BJ (cell line): ENCODE results near the gene PLIN3. TPM values are rescaled to one million over a fixed set of nuclear protein-coding genes. Genes with fewer than 3 reads are reported as not detected.
A peak's percentile ranks its signal among the peaks of the same experiment; 100 is the strongest.
"Not testable (repeated sequence)": the region's sequence is repeated elsewhere in the genome, so short reads cannot be mapped to it uniquely, and the experiment has no call there.

Source experiments
- CTCF ChIA-PET: fragments of 350-600 bp; formaldehyde crosslinking; extraction: SDS; loops from one replicate; lab custom pipeline; 2021; ENCODE audit warnings: antibody characterized with exemption, inconsistent platforms; lab: Yijun Ruan, JAX
- POLR2A ChIA-PET: fragments of 300-600 bp; sonication (Branson Sonifier 250); formaldehyde crosslinking; extraction: SDS; loops from one replicate; lab custom pipeline; 2021; ENCODE audit warnings: antibody characterized with exemption; lab: Charles Lee
- DNase-seq: peaks from one replicate; pipeline ENCODE4 v3.0.0-alpha.2; 2011; ENCODE audit warnings: low read depth
- H3K27me3 ChIP-seq: 2 replicates; pipeline ENCODE4 v1.6.0; 2011; ENCODE audit warnings: low read length; ENCODE audit not compliant: control insufficient read depth, insufficient read depth
- H3K36me3 ChIP-seq: 2 replicates; pipeline ENCODE4 v1.5.1; 2011; ENCODE audit warnings: low read length; ENCODE audit not compliant: control insufficient read depth, insufficient read depth
- H3K4me3 ChIP-seq: 2 replicates; pipeline ENCODE4 v1.5.1; 2011; ENCODE audit warnings: low read depth, mild to moderate bottlenecking, control low read depth, low read length
- CTCF ChIP-seq: IDR thresholded peaks from 2 replicates; pipeline ENCODE4 v1.5.1; 2011; ENCODE audit warnings: low read depth, mild to moderate bottlenecking, control low read depth, inconsistent platforms, low read length, moderate library complexity; ENCODE audit not compliant: insufficient read depth
- polyA plus RNA-seq: library from polyadenylated mRNA; depleted of rRNA; stranded (reverse); fragments of >200 nt; gene quantifications from 2 replicates; pipeline ENCODE4 v1.2.3, GENCODE V29; 2011

Gene PLIN3
- polyA plus RNA-seq, 1 experiment: 211 TPM

- ChIA-PET POLR2A (no interaction called here), CTCF (interaction anchor here (0.6 to 1.6 kb wide), 3 partner anchors 26 to 104 kb away, joined by 3 to 8 read pairs (median 3); no protein-coding TSS in a partner anchor)
- no peak for DNase-seq
- Histone ChIP-seq H3K36me3 (no peaks in the 10 kb centered on the region), H3K4me3 (peak overlapping the region; percentile 100), H3K27me3 (no peaks in the 10 kb centered on the region)
- no peak for TF ChIP-seq CTCF
Measured at GRCh38 chr19:4830768-4831265, 36.6 kb downstream of the PLIN3 start.

DNA sequence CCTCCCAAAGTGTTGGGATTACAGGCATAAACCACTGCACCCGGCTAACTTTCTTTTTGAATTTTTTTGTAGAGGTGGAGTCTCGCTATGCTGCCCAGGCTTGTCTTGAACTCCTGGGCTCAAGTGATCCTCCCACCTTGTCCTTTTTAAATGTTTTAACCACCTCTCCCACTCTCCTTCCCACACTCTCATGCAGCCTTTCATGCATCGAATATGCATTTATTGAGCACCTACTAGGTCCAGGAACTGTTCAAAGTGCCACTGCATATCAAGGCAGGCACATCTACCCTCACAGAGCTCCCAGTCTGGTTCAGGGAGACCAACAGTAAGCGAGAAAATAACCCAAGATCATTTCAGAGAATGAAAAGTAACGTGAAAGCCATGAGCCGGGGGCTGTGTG, 37.1 kb downstream of the PLIN3 start:
- ChIA-PET CTCF (interaction anchor here (0.6 to 1.6 kb wide), 2 partner anchors 26 to 27 kb away, joined by 3 to 8 read pairs; no protein-coding TSS in a partner anchor), POLR2A (interaction anchor here (0.7 kb wide), 1 partner anchor 81 kb away, joined by 3 read pairs; no protein-coding TSS in a partner anchor)
- H3K27me3 ChIP-seq: no peaks in the 10 kb centered on the region
- TF ChIP-seq CTCF: no peak
- H3K36me3 ChIP-seq: no peaks in the 10 kb centered on the region
- DNase-seq: no peak
- peak overlapping the region; percentile 100 for H3K4me3 ChIP-seq

DNA sequence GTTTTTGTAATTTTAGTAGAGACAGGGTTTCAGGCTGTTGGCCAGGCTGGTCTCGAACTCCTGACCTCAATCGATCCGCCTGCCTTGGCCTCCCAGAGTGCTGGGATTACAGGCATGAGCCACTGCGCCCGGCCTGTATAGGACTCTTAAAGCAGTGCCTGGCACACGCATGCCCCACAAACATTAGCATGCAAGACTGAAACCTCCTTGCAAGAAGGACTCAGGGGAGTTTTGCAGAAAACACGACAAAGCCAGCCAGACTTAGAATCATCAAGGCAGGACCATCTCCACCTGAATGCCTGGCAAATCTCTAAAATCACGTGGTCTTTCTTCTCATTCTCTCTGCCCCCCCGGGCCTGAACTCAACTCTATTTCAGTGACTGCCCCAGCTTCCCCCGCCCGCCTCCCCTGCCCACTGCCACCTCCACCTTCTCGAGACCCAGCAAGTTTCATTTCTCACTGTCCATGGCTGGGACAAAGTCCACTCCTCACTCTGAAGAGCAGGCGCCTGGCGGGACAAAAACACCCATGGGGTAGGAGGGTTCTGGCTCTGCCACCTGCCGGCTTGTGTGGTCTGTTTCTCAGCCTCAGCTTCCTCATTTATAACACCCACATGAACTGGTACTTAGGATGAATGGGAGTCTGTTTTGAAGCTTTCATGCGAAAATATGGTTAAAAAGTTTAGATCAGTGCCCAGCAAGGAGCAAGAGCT, 38.3 kb downstream of the PLIN3 start:
- Histone ChIP-seq H3K4me3 (no peak overlapping the region), H3K27me3 (no peaks in the 10 kb centered on the region), H3K36me3 (no peaks in the 10 kb centered on the region)
- ChIA-PET CTCF (interaction anchor here (1.0 to 1.3 kb wide), 2 partner anchors 12 to 20 kb away, joined by 3 read pairs; no protein-coding TSS in a partner anchor), POLR2A (no interaction called here)
- DNase-seq: no peak
- TF ChIP-seq CTCF: no peak

DNA sequence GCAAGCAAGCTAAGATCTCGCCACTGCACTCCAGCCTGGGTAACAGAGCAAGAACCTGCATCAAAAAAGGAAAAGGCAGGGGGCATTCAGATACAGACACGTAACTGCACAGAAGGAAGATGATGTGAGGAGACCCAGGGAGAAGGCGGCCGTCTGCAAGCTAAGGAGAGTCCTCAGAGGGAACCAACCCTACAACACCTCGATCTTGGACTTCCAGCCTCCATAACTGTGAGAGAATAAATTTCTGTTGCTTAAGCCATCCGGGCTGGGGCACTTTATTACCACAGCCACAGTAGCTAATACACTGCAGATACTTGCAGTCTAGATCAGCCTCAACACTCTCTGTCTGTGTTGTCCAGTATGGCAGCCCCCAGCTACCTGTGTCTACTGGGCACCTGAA, 43.9 kb downstream of the PLIN3 start:
- peaks cover 3% of the 10 kb centered on the region for H3K36me3 ChIP-seq
- CTCF ChIA-PET: interaction anchor here (0.8 to 1.1 kb wide), 2 partner anchors 14 to 21 kb away, joined by 3 read pairs; no protein-coding TSS in a partner anchor
- TF ChIP-seq CTCF: no peak
- POLR2A ChIA-PET: no interaction called here
- no peak for DNase-seq
- H3K27me3 ChIP-seq: no peaks in the 10 kb centered on the region
- no peak overlapping the region for H3K4me3 ChIP-seq

DNA sequence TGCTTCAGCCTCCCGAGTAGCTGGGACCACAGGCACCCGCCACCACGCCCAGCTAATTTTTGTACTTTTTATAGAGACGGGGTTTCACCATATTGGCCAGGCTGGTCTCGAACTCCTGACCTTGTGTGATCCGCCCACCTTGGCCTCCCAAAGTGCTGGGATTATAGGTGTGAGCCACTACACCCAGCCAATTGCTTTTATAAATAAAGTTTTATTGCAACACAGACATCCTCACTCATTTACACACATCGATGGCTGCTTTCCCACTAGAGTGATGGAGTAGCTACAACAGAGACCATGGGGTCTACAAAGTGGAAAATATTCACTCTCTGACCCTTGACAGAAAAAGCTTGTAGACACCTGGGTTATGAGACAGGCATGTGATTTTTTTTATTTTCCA, 45.1 kb downstream of the PLIN3 start:
- H3K27me3 ChIP-seq, POLR2A ChIA-PET, H3K4me3 ChIP-seq, DNase-seq: not testable (repeated sequence)
- CTCF ChIA-PET: interaction anchor here (0.6 to 1.5 kb wide), 5 partner anchors 10 to 31 kb away, joined by 3 to 4 read pairs (median 3); partner anchors contain the start of gene FEM1A
- peaks cover 13% of the 10 kb centered on the region for H3K36me3 ChIP-seq
